SK-N-DZ (cell line): ENCODE results near the gene TRIM8.
"Not testable (repeated sequence)": the region's sequence is repeated elsewhere in the genome, so short reads cannot be mapped to it uniquely, and the experiment has no call there.

Source experiments
- DNase-seq: peaks from one replicate; pipeline ENCODE4 v3.0.0-alpha.2; 2015; ENCODE audit warnings: low spot score

Gene TRIM8

GRCh38 chr10:102695401-102695800 lies 51.1 kb downstream of the TRIM8 start:
- not testable (repeated sequence) for DNase-seq

GRCh38 chr10:102696736-102697135 lies 52.5 kb downstream of the TRIM8 start:
- no peak for DNase-seq

GRCh38 chr10:102698894-102699293 lies 54.6 kb downstream of the TRIM8 start:
- DNase-seq, result no peak

- DNase-seq, result no peak
Measured at GRCh38 chr10:102701272-102701671, 57.0 kb downstream of the TRIM8 start.

- no peak for DNase-seq
Measured at GRCh38 chr10:102701796-102702195, 57.5 kb downstream of the TRIM8 start.

- DNase-seq, result no peak
Measured at GRCh38 chr10:102702742-102703141, 58.5 kb downstream of the TRIM8 start.

GRCh38 chr10:102704915-102705314 lies 60.6 kb downstream of the TRIM8 start:
- no peak for DNase-seq

GRCh38 chr10:102705531-102705930 lies 61.3 kb downstream of the TRIM8 start:
- DNase-seq, result no peak
